ENCODE data around the gene ASCC2.
A peak's percentile ranks its signal among the peaks of the same experiment; 100 is the strongest.
"Not testable (repeated sequence)": the region's sequence is repeated elsewhere in the genome, so short reads cannot be mapped to it uniquely, and the experiment has no call there.

ASCC2 gene

GRCh38 chr22:29856496-29856895 lies 18.4 kb upstream of the ASCC2 start:
- no peak for DNase-seq (ENCODE audit: low read depth)

- DNase-seq (ENCODE audit: low read depth): no peak
Measured at GRCh38 chr22:29855611-29856181, 17.6 kb upstream of the ASCC2 start.

GRCh38 chr22:29854432-29854831 lies 16.4 kb upstream of the ASCC2 start:
- no peak for DNase-seq (ENCODE audit: low read depth)

- no peak for DNase-seq (ENCODE audit: low read depth)
Measured at GRCh38 chr22:29848111-29848510, 10.0 kb upstream of the ASCC2 start.

GRCh38 chr22:29846290-29846689 lies 8.2 kb upstream of the ASCC2 start:
- DNase-seq (ENCODE audit: low read depth): no peak

GRCh38 chr22:29842740-29843139 lies 4.7 kb upstream of the ASCC2 start:
- DNase-seq (ENCODE audit: low read depth): no peak

GRCh38 chr22:29842172-29842571 lies 4.1 kb upstream of the ASCC2 start:
- no peak for DNase-seq (ENCODE audit: low read depth)

- no peak for DNase-seq (ENCODE audit: low read depth)
Measured at GRCh38 chr22:29840498-29840897, 2.4 kb upstream of the ASCC2 start.

GRCh38 chr22:29839039-29839438 lies 965 bp upstream of the ASCC2 start:
- no peak for DNase-seq (ENCODE audit: low read depth)

- DNase-seq (ENCODE audit: low read depth): no peak
Measured at GRCh38 chr22:29838599-29838956, 504 bp upstream of the ASCC2 start.

- not testable (repeated sequence) for DNase-seq (ENCODE audit: low read depth)
Measured at GRCh38 chr22:29836791-29837370, 1.2 kb downstream of the ASCC2 start.

- no peak for DNase-seq (ENCODE audit: low read depth)
Measured at GRCh38 chr22:29834046-29834445, 4.0 kb downstream of the ASCC2 start.

GRCh38 chr22:29833392-29833965 lies 4.6 kb downstream of the ASCC2 start:
- DNase-seq (ENCODE audit: low read depth): no peak

GRCh38 chr22:29831958-29832357 lies 6.1 kb downstream of the ASCC2 start:
- no peak for DNase-seq (ENCODE audit: low read depth)

- no peak for DNase-seq (ENCODE audit: low read depth)
Measured at GRCh38 chr22:29831186-29831921, 6.7 kb downstream of the ASCC2 start.

- DNase-seq (ENCODE audit: low read depth): no peak
Measured at GRCh38 chr22:29830585-29830984, 7.5 kb downstream of the ASCC2 start.

GRCh38 chr22:29827726-29828125 lies 10.3 kb downstream of the ASCC2 start:
- DNase-seq (ENCODE audit: low read depth): not testable (repeated sequence)

- no peak for DNase-seq (ENCODE audit: low read depth)
Measured at GRCh38 chr22:29827091-29827490, 11.0 kb downstream of the ASCC2 start.

GRCh38 chr22:29825578-29825977 lies 12.5 kb downstream of the ASCC2 start:
- DNase-seq (ENCODE audit: low read depth): no peak

- no peak for DNase-seq (ENCODE audit: low read depth)
Measured at GRCh38 chr22:29824677-29825076, 13.4 kb downstream of the ASCC2 start.

- peak; percentile 21 for DNase-seq (ENCODE audit: low read depth)
Measured at GRCh38 chr22:29821291-29822016, 16.6 kb downstream of the ASCC2 start.

- no peak for DNase-seq (ENCODE audit: low read depth)
Measured at GRCh38 chr22:29820961-29821290, 17.1 kb downstream of the ASCC2 start.

GRCh38 chr22:29819501-29819900 lies 18.6 kb downstream of the ASCC2 start:
- DNase-seq (ENCODE audit: low read depth): no peak

Data from activated T-cell treated with anti-CD3 and anti-CD28 coated beads for 48 hours (primary cell).